ENCODE measurements around the gene SH3BP5L. TPM values are rescaled to one million over a fixed set of nuclear protein-coding genes. Genes with fewer than 3 reads are reported as not detected.

Gene SH3BP5L
- total and polyA plus RNA-seq, 10 of the 15 experiments (the other 5 are each of a cell fraction or from before 2014, with no cell fraction given): 1.1 to 22.8 (median 10.9) TPM

GRCh38 chr1:248848602-248849001 lies 22.9 kb upstream of the SH3BP5L start (continued):
- TF ChIP-seq ATF7 (IDR thresholded peaks at IDR 0.05; ENCODE audit: low read depth) (no peak), ZBTB4 (CRISPR knock-in tag; IDR thresholded peaks at IDR 0.05) (no peak), RELB (IDR thresholded peaks at IDR 0.05; ENCODE audit: low read depth) (no peak), ZNF24 (IDR thresholded peaks at IDR 0.05) (no peak), SP1 (IDR thresholded peaks at IDR 0.05; ENCODE audit: low read depth, low read length) (no peak), BRCA1 (IDR thresholded peaks at IDR 0.05; ENCODE audit: low read depth, low read length) (no peak), ZSCAN29 (IDR thresholded peaks at IDR 0.05) (no peak)

GRCh38 chr1:248847956-248848561 lies 22.3 kb upstream of the SH3BP5L start:
- CTCF ChIA-PET: interaction anchor here (1.3 kb wide), 1 partner anchor 10 kb away, joined by 3 read pairs; no protein-coding TSS in a partner anchor

More at GRCh38 chr1:248847956-248848561, 22.3 kb upstream of the SH3BP5L start:
- H3K36me3 ChIP-seq (ENCODE audit: control insufficient read depth in 2 of 2, insufficient read depth in 2 of 2, low read length in 1 of 2): peaks cover 33% of the 10 kb centered on the region in 2 experiments
- H3K79me2 ChIP-seq (ENCODE audit: control insufficient read depth, insufficient read depth, low read length): peaks cover 4% of the 10 kb centered on the region; the same call in 1 of the 2 replicates
- peaks cover 11% of the 10 kb centered on the region for H3K4me1 ChIP-seq (ENCODE audit: control insufficient read depth, insufficient read depth, low read length)
- DNase-seq (ENCODE audit: low read depth, low spot score): no peak
- intact Hi-C loops (cut with micrococcal nuclease; ENCODE audit: unreplicated experiment): no loop called here
- H3K27ac ChIP-seq (ENCODE audit: control insufficient read depth, insufficient read depth): no peak overlapping the region
- no peak overlapping the region for H3K4me2 ChIP-seq (ENCODE audit: control insufficient read depth, insufficient read depth)
- ChIA-PET POLR2A (interaction anchor here (1.8 kb wide), 1 partner anchor 10 kb away, joined by 5 read pairs; the partner anchor contains the start of gene ZNF672), RAD21 (ENCODE audit: unreplicated experiment) (no interaction called here), SMC1A (ENCODE audit: uncharacterized antibody, unreplicated experiment) (no interaction called here)
- no TSS peak for BruUV-seq (replicated peaks)
- H2AFZ ChIP-seq (ENCODE audit: control insufficient read depth, low read depth, low read length): no peak overlapping the region
- TF ChIP-seq, protein P1, sequence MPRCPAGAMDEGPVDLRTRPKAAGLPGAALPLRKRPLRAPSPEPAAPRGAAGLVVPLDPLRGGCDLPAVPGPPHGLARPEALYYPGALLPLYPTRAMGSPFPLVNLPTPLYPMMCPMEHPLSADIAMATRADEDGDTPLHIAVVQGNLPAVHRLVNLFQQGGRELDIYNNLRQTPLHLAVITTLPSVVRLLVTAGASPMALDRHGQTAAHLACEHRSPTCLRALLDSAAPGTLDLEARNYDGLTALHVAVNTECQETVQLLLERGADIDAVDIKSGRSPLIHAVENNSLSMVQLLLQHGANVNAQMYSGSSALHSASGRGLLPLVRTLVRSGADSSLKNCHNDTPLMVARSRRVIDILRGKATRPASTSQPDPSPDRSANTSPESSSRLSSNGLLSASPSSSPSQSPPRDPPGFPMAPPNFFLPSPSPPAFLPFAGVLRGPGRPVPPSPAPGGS (IDR thresholded peaks at IDR 0.05; ENCODE audit: borderline replicate concordance, insufficient read depth, low read depth, low read length, poor library complexity, severe bottlenecking): peak; percentile 14
- no peak for TF ChIP-seq HSF1 (IDR thresholded peaks at IDR 0.05; ENCODE audit: low read depth, low read length)
- in situ Hi-C loops (cut with MboI): no loop called here
- H3K9ac ChIP-seq (ENCODE audit: control insufficient read depth, insufficient read depth, low read length): no peak overlapping the region
- no peaks in the 10 kb centered on the region for H4K20me1 ChIP-seq (ENCODE audit: control insufficient read depth, insufficient read depth)
- no peak for ATAC-seq
- WGBS (ENCODE audit: insufficient coverage, insufficient replicate concordance, low lambda C conversion rate, missing lambda C conversion rate): 98% methylated on average over 52 of the region's 72 CpGs
- no peaks in the 10 kb centered on the region for H3K27me3 ChIP-seq (replicated peaks in 1 of 2; ENCODE audit: control insufficient read depth in 2 of 2, insufficient read depth in 2 of 2, low read length in 1 of 2)
- H3K9me3 ChIP-seq (replicated peaks; ENCODE audit: control insufficient read depth, insufficient read depth, low read length): no peaks in the 10 kb centered on the region
- no peak for FAIRE-seq
- no peak overlapping the region for H3K4me3 ChIP-seq
